ENCODE results near the gene SETD5. TPM values are rescaled to one million over a fixed set of nuclear protein-coding genes. Genes with fewer than 3 reads are reported as not detected.

The SETD5 gene
- total RNA-seq, 1 donor from 2014 or later, result 98.4 TPM

DNA sequence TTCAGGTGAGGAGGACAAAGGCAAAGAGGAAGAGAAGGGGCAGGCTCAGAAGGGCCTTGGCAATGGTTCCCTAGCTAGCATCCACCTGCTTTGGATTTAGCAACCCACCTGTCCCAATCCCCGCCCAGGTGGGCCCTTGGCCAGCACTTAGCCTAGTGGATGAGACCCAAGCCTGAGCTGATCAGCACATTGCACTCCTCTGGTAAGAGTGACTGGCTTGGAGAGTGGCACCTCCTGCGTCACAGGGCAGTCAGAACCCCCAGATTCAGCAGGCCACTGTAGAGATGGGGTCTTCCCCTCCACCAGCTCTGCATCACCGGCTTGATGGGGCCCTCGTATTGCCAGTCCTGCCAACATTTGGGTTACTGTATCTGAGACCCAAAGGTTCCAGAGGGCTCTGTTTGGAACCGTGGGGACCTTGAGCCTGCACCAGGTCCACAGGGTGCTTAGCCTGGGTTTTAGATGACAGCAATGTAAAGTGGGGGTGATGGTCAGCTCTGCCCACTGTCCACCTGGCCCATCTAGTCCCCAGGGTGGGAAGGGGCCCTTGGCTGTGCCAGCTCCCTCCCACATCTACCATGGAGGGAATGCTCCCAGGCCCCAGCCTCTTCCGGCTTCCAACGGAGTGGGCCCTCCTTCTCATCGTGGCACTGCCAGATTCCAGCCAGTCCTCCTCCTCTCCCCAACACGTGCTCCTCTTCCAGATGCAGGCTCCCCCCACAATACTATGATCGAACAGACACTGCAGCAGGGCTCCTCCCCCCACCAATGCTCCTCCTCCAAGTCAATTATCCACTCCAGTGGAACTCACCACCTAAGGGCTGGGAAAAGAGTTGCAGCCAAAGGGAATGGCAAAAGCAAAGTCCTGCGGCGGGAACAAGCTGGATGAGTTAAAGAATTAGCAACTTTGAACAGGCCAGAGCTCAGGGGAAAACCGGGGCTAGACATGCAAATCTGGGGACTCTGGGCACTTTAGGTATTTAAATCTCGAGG is 110.5 kb downstream of the SETD5 start:
- DNase-seq (ENCODE audit: low read depth), result no peak

- DNase-seq (ENCODE audit: low read depth), result no peak
Measured at GRCh38 chr3:9508781-9509180, 111.4 kb downstream of the SETD5 start.

GRCh38 chr3:9512456-9513045 is 115.1 kb downstream of the SETD5 start:
- no peak for DNase-seq (ENCODE audit: low read depth)

- no peak for DNase-seq (ENCODE audit: low read depth)
Measured at GRCh38 chr3:9514306-9514705, 116.9 kb downstream of the SETD5 start.

- DNase-seq (ENCODE audit: low read depth), result no peak
Measured at GRCh38 chr3:9514956-9515355, 117.5 kb downstream of the SETD5 start.

DNA sequence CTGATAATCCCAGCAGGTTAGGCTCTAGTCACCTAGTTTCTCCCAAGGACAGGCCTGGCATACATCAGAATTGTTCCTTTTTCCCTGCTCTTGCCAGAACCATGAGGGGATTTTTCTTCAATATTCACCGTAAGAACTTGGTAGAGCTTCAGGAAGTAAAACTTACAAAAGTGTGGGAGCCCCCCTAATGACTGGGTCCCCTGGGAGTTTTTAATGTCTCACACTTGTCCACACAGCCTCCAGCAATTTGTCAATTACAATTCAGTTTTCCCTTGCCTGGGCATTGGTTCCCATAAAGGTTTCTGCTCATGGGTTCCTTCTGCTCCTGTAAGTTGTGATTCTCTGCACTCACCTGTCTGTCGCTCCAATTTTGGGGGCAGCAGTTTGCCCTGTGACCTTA is 127.7 kb downstream of the SETD5 start:
- no peak for DNase-seq (ENCODE audit: low read depth)

Other genes starting within 250 kb of the SETD5 start
- gene SRGAP3, start 148.0 kb upstream of the SETD5 start, total RNA-seq, result 5.3 and 5.9 TPM in 2 replicates
- 46.9 and 53.2 TPM in 2 replicates for gene THUMPD3, start 34.6 kb upstream of the SETD5 start, total RNA-seq
- not detected in 2 replicates for gene LHFPL4, start 156.2 kb downstream of the SETD5 start, total RNA-seq

Measured in myocyte (in vitro differentiated cells).